ENCODE results near the gene AMDHD1.
A peak's percentile ranks its signal among the peaks of the same experiment; 100 is the strongest.

AMDHD1 gene

GRCh38 chr12:95999484-95999883, 56.4 kb downstream of the AMDHD1 start (continued):
- TF ChIP-seq PRDM2 (tag by site-specific recombination; IDR thresholded peaks at IDR 0.05; ENCODE audit: borderline replicate concordance) (no peak), ZNF548 (tag by site-specific recombination; IDR thresholded peaks at IDR 0.05) (no peak), GLIS2 (tag by site-specific recombination; IDR thresholded peaks at IDR 0.05) (no peak), ZNF670 (tag by site-specific recombination; IDR thresholded peaks at IDR 0.05; ENCODE audit: low read depth) (no peak), TCF7L2 (IDR thresholded peaks at IDR 0.05; ENCODE audit: borderline replicate concordance, low read depth, low read length) (no peak), PRDM4 (tag by site-specific recombination; IDR thresholded peaks at IDR 0.05) (no peak), ZNF112 (tag by site-specific recombination; IDR thresholded peaks at IDR 0.05) (no peak), ZNF423 (tag by site-specific recombination; IDR thresholded peaks at IDR 0.05) (no peak), ZNF341 (tag by site-specific recombination; IDR thresholded peaks at IDR 0.05; ENCODE audit: low read depth) (no peak), TRIM28 (IDR thresholded peaks at IDR 0.05; ENCODE audit: borderline replicate concordance, low read length) (no peak)

- Histone ChIP-seq H3K36me3 (ENCODE audit: control insufficient read depth in 2 of 2, insufficient read depth in 1 of 2, low read length in 2 of 2) (peaks cover 30 to 44% of the 10 kb centered on the region in 2 experiments), H3K9me3 (ENCODE audit: control insufficient read depth, insufficient read depth, low read depth, low read length) (no peaks in the 10 kb centered on the region), H3K4me1 (ENCODE audit: control insufficient read depth, insufficient read depth, low read length) (no peaks in the 10 kb centered on the region), H3K4me3 (ENCODE audit: low read depth, low read length) (no peak overlapping the region), H3K27ac (ENCODE audit: extremely low read depth, low read depth, low read length) (no peak overlapping the region)
- ChIA-PET CTCF (interaction anchor here (0.7 to 5.6 kb wide), 6 partner anchors 11 to 419 kb away, joined by 3 to 58 read pairs (median 4); no protein-coding TSS in a partner anchor), POLR2A (interaction anchor here (0.6 kb wide), 1 partner anchor 317 kb away, joined by 3 read pairs; no protein-coding TSS in a partner anchor)
- TF ChIP-seq ZNF677 (tag by site-specific recombination; IDR thresholded peaks at IDR 0.05) (no peak), PRDM1 (tag by site-specific recombination; IDR thresholded peaks at IDR 0.05) (peak; percentile 83)
Measured at GRCh38 chr12:96000858-96001257, 57.7 kb downstream of the AMDHD1 start.

- POLR2A ChIA-PET, result no interaction called here
- no peaks in the 10 kb centered on the region for H3K9me3 ChIP-seq (ENCODE audit: control insufficient read depth, insufficient read depth, low read depth, low read length)
- no peak overlapping the region for H3K4me3 ChIP-seq (ENCODE audit: low read depth, low read length)
- no peaks in the 10 kb centered on the region for H3K4me1 ChIP-seq (ENCODE audit: control insufficient read depth, insufficient read depth, low read length)
- H3K27ac ChIP-seq (ENCODE audit: extremely low read depth, low read depth, low read length), result no peak overlapping the region
- peaks cover 39 to 78% of the 10 kb centered on the region in 2 experiments for H3K36me3 ChIP-seq (ENCODE audit: control insufficient read depth in 2 of 2, insufficient read depth in 1 of 2, low read length in 2 of 2)
- CTCF ChIA-PET, result interaction anchor here (0.6 to 2.2 kb wide), 2 partner anchors 9 to 393 kb away, joined by 3 to 11 read pairs; partner anchors contain the start of gene CDK17
- TF ChIP-seq EGR2 (tag by site-specific recombination; IDR thresholded peaks at IDR 0.05; ENCODE audit: low read depth) (no peak), ZNF302 (tag by site-specific recombination; IDR thresholded peaks at IDR 0.05; ENCODE audit: low read depth) (no peak), BCL11A (tag by site-specific recombination; IDR thresholded peaks at IDR 0.05; ENCODE audit: low read depth) (no peak), KLF1 (tag by site-specific recombination; IDR thresholded peaks at IDR 0.05) (no peak), PRDM6 (tag by site-specific recombination; IDR thresholded peaks at IDR 0.05) (no peak), ZIC2 (tag by site-specific recombination; IDR thresholded peaks at IDR 0.05) (no peak), ZNF423 (tag by site-specific recombination; IDR thresholded peaks at IDR 0.05) (no peak), ZNF585B (tag by site-specific recombination; IDR thresholded peaks at IDR 0.05) (no peak), SCRT1 (tag by site-specific recombination; IDR thresholded peaks at IDR 0.05; ENCODE audit: borderline replicate concordance) (no peak), FEZF1 (tag by site-specific recombination; IDR thresholded peaks at IDR 0.05) (no peak), ZNF416 (tag by site-specific recombination; IDR thresholded peaks at IDR 0.05) (no peak), MZF1 (tag by site-specific recombination; IDR thresholded peaks at IDR 0.05; ENCODE audit: borderline replicate concordance) (no peak), OSR2 (tag by site-specific recombination; IDR thresholded peaks at IDR 0.05) (no peak), KLF9 (tag by site-specific recombination; IDR thresholded peaks at IDR 0.05; ENCODE audit: low read depth) (no peak)
Measured at GRCh38 chr12:96006727-96007126, 63.6 kb downstream of the AMDHD1 start.

Measured in HEK293 (cell line).